GM12874 (cell line): ENCODE data around the gene RNF152.
A peak's percentile ranks its signal among the peaks of the same experiment; 100 is the strongest.

ENCODE experiments used
- TF ChIP-seq, protein P1 (sequence below): IDR thresholded peaks from 2 replicates; pipeline ENCODE4 v1.5.1; 2011; ENCODE audit warnings: low read depth, mild to moderate bottlenecking, control low read depth, low read length, moderate library complexity; ENCODE audit not compliant: insufficient read depth

Gene RNF152

GRCh38 chr18:61901323-61901986 lies 8.6 kb upstream of the RNF152 start:
- TF ChIP-seq, protein P1, sequence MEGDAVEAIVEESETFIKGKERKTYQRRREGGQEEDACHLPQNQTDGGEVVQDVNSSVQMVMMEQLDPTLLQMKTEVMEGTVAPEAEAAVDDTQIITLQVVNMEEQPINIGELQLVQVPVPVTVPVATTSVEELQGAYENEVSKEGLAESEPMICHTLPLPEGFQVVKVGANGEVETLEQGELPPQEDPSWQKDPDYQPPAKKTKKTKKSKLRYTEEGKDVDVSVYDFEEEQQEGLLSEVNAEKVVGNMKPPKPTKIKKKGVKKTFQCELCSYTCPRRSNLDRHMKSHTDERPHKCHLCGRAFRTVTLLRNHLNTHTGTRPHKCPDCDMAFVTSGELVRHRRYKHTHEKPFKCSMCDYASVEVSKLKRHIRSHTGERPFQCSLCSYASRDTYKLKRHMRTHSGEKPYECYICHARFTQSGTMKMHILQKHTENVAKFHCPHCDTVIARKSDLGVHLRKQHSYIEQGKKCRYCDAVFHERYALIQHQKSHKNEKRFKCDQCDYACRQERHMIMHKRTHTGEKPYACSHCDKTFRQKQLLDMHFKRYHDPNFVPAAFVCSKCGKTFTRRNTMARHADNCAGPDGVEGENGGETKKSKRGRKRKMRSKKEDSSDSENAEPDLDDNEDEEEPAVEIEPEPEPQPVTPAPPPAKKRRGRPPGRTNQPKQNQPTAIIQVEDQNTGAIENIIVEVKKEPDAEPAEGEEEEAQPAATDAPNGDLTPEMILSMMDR: peak; percentile 96

- TF ChIP-seq, protein P1: no peak
Measured at GRCh38 chr18:61900504-61901281, 7.9 kb upstream of the RNF152 start.

GRCh38 chr18:61898640-61899101 lies 5.9 kb upstream of the RNF152 start:
- TF ChIP-seq, protein P1: no peak

DNA sequence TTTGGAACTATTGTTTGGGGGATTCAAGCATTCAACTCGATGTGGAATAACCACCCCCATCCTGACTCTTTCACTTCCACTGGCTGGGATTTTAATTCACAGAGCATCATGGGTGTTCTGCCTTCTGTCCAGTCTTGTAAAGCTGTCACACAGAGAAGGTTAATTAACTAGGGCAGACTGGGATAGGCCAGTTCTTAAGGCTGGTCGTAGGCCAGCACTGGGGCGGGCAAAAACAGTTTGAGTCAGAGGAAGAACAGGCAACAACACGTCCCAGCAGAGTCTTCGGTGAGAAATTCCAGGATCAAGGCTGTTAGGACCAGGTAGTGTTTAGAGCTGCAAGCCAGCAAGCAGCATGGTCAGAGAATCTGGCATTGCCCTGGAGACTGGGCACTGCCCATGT lies 4.0 kb upstream of the RNF152 start:
- TF ChIP-seq, protein P1: no peak

DNA sequence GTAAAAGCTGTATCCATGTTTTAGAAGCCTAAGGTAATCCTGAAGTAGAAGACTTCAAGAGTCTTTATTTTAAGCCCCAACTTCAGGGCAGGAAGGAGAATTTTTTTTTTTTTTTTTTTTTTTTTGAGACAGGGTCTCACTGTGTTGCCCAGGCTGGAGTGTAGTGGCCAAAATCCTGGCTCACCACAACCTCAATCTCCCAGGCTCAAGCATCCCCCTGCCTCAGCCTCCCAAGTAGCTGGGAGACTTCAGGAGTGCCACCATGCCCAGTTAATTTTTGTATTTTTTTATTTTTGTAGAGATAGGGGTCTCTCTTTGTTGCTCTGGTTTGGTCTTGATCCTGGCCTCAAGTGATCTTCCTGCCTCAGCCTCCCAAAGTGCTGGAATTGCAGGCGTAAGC lies 3.3 kb upstream of the RNF152 start:
- TF ChIP-seq, protein P1: no peak

- TF ChIP-seq, protein P1: no peak
Measured at GRCh38 chr18:61894751-61895524, 2.1 kb upstream of the RNF152 start.

GRCh38 chr18:61893971-61894750 lies 1.4 kb upstream of the RNF152 start:
- TF ChIP-seq, protein P1: peak; percentile 32; the same call in 1 of the 2 replicates
